A673 (cell line): ENCODE data around the gene SPAG7.

Experiments
- EZH2 ChIP-seq: fragments of 200-600 bp; sonication (generic); IDR thresholded peaks from 2 replicates; pipeline ENCODE4 v1.6.1; 2017; ENCODE audit warnings: borderline replicate concordance, low read depth, mild to moderate bottlenecking, mixed read lengths, antibody characterized with exemption, low read length; ENCODE audit not compliant: poor library complexity, severe bottlenecking
- TF ChIP-seq, protein P1 (sequence below): fragments of 300-800, 200-600 bp; sonication (generic); conservative IDR thresholded peaks from 2 replicates; pipeline ENCODE4 v1.5.1; 2017; ENCODE audit warnings: low read depth, mild to moderate bottlenecking, antibody characterized with exemption, low read length, moderate library complexity, mixed read lengths

DNA sequence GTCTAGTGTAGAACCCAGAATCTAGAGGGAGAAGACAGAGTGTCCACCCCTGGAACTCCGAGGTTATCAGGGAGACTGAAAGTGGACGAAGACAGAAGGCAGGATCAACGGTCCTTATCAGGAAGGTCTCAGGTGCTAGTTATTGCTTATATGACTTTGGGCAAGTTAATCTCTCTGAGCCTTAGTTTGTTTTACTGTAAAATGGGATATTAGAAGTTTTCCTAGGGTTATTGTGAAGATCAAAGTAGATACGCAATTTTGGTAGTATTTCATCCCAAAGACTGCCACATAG, 26.4 kb downstream of the SPAG7 start:
- TF ChIP-seq, protein P1, sequence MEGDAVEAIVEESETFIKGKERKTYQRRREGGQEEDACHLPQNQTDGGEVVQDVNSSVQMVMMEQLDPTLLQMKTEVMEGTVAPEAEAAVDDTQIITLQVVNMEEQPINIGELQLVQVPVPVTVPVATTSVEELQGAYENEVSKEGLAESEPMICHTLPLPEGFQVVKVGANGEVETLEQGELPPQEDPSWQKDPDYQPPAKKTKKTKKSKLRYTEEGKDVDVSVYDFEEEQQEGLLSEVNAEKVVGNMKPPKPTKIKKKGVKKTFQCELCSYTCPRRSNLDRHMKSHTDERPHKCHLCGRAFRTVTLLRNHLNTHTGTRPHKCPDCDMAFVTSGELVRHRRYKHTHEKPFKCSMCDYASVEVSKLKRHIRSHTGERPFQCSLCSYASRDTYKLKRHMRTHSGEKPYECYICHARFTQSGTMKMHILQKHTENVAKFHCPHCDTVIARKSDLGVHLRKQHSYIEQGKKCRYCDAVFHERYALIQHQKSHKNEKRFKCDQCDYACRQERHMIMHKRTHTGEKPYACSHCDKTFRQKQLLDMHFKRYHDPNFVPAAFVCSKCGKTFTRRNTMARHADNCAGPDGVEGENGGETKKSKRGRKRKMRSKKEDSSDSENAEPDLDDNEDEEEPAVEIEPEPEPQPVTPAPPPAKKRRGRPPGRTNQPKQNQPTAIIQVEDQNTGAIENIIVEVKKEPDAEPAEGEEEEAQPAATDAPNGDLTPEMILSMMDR, result no peak
- TF ChIP-seq EZH2, result no peak
